ENCODE results near the gene CDC42BPG.
"Not testable (repeated sequence)": the region's sequence is repeated elsewhere in the genome, so short reads cannot be mapped to it uniquely, and the experiment has no call there.

Gene CDC42BPG

GRCh38 chr11:64835616-64836447, 8.6 kb downstream of the CDC42BPG start:
- DNase-seq (ENCODE audit: low read depth), result no peak

DNA sequence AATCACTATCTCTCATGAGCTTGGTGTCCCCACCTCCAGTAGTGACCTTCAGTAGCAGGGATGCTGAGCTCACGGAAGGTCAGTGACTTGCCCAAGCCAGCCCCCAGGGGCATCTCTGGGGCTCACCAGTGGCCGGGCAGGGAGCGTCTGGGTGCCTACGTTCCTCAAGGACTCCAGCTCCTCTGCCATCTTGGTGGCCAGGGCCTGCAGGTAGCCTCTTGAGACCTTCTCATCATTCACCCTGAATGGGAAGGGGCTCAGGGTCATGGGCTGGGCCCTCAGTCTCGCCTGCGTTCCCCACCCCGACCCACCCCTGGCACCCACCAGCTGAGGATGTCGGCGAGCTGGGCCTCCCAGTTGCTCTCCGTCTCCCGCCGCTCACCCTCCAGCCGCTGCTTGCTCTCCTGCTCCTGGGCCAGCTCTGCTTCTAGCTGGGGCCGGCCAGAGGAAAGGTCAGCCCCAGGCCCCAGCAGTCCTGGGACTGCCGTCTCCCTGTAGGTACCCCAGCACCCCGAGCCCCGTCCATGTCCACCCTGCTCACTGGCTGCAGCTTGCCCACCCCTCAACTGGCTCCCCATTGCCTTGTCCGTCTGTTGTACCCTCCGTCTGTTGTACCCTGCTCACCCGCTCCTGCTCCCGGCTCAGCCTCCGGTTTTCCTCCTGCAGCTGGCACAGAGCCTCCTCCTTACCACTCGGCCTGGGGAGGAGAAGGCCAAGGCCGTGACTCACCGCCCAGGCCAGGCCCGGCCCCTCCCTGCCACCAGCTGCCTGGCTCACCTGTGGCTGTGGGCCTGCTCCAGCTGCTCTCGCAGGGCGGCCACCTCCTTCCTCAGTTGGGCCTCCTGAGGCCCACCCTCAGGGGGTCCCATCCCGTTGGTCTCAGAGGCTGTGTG, 9.5 kb downstream of the CDC42BPG start:
- no peak for DNase-seq (ENCODE audit: low read depth)

- no peak for DNase-seq (ENCODE audit: low read depth)
Observed at GRCh38 chr11:64834031-64834722, 10.3 kb downstream of the CDC42BPG start.

DNA sequence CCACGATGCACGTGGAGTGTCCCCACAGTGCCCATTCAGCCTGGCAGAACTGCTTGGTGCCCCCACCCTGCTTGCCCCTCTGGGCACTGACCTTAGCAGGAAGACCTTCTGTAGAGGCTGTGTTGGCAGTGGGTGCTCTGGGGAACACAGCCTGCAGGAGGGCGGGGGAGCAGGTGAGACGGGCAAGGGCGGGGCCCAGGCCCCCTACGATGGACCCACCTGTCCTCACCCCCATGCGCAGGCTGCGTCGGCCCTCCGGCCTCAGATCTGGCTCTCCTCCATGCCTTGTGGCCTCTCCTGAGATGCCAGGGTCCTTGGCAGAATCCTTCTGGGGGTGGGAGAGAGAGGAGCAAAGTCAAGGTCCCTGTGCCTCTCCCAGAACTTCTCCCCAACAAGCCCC, 10.9 kb downstream of the CDC42BPG start:
- DNase-seq (ENCODE audit: low read depth), result no peak

DNA sequence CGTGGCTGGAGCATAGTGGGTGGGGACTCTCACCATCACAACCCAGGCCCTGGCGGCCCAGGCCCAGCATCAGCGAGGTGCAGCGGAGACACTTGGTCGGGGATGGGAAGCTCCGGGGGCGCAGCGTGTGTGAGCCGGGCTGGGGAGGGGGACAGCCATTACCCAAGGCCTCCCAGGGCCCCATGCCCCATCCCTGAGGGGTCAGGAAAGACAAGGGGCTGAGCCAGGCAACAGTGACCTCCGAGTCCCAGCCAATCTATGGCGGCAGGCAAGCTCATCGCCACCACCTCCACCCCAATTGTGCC, 11.3 kb downstream of the CDC42BPG start:
- DNase-seq (ENCODE audit: low read depth), result no peak

DNA sequence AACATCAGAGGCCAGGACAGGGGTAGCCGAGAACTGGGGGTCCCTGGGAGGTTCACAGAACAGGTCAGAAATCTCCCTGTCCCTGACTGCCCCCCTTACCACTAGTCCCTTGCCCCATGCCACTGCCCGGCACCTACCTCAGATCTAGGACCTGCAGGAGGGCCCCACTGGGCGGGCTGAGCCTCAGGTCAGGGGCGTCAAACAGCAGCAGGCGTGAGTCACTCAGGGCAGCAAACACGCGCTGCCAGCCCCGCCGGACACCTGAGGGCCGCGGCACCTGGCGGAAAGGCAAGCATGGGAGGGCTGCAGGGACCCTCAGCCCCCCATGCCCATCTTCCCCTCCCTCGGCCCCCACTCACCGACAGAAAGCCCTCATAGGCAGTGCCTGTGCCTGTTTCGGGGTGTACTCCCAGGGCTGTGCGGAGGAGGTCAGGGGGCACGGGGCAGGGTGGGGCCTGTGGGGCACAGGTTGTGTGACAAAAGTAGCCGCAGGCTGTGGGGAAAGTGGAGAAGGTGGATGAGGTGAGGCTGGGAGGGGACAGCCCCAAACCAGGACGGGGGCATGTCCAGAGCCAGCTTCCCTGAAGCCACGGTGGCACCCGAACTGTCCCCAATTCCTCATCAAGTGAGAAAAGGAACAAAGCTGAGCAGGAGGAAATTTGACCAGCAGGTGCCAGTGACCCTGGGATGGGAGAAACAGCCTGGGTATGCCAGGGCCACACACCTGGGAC, 11.8 kb downstream of the CDC42BPG start:
- no peak for DNase-seq (ENCODE audit: low read depth)

DNA sequence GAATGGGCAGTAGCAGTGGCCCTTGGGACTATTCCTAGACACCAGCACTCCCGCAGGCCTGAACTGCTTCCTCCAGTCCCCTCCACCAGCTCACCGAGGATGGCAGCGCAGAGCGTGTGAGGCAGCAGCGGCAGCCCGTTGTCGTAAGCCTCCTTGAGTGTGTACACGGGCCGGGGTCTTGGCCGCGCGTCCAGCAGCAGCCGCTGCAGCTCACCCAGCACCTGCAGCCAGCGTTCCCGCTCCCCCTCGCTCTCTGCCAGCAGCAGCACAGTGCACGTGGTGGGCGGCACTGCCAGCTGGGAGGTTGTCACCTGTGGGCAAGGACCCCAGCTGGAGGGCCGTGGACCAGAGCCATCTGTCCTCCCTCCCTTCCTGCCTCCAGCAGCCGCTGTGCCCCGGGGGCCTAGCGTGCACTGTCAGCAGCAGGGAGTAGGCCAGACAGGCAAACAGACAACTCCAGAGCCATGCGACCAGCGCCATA, 13.0 kb downstream of the CDC42BPG start:
- DNase-seq (ENCODE audit: low read depth), result no peak

DNA sequence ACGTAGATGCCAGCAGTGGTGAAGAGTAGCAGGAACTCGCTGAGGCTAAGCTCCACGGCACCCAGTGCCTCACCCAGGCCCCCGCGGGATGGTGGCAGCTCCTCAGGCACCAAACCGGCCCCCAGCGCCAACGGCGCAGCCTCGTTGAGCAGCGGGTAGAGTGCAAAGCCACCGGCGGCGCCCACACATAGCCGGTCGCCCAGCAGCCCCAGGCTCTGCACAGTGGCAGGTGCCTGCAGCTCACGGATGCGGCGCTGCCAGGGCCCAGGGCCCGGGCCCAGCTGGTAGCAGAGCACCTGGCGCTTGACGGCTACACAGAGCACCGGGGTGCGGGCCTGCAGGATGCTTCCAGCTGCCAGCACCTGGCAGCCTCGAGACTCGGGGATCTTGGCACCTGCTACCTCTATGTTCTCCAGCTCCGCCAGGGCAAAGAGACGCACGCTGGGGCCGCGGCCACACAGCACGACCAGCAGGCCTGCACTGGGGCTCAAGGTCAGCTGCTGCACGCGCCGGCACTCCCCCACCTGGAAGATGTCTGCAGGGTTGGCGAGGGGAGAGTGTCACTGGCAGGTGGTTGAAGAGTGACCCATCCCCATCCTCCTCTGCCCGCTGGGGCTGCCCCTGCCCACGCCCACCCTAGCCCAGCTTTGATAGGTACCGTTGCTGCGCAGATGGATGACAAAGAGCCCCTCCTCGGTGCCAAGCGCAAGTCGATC, 14.8 kb downstream of the CDC42BPG start:
- DNase-seq (ENCODE audit: low read depth), result no peak

DNA sequence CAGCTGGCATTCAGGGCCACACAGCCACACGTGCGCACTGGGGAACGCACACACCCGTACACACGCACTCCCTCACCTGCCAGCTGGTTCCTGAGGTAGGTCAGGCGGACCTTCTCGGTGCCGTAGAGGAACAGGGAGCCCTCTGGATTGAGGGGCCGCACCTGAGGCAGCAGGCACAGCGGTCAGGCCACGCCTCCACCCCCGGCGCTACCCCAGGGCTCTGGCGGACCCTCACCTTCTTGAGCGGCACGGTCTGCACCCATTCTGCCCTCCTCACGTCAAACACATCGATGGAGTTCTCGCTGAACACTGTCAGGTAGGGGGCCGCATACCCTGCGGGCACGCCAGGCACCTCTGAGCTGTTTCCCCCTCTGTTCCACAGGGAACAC, 17.0 kb downstream of the CDC42BPG start:
- no peak for DNase-seq (ENCODE audit: low read depth)

DNA sequence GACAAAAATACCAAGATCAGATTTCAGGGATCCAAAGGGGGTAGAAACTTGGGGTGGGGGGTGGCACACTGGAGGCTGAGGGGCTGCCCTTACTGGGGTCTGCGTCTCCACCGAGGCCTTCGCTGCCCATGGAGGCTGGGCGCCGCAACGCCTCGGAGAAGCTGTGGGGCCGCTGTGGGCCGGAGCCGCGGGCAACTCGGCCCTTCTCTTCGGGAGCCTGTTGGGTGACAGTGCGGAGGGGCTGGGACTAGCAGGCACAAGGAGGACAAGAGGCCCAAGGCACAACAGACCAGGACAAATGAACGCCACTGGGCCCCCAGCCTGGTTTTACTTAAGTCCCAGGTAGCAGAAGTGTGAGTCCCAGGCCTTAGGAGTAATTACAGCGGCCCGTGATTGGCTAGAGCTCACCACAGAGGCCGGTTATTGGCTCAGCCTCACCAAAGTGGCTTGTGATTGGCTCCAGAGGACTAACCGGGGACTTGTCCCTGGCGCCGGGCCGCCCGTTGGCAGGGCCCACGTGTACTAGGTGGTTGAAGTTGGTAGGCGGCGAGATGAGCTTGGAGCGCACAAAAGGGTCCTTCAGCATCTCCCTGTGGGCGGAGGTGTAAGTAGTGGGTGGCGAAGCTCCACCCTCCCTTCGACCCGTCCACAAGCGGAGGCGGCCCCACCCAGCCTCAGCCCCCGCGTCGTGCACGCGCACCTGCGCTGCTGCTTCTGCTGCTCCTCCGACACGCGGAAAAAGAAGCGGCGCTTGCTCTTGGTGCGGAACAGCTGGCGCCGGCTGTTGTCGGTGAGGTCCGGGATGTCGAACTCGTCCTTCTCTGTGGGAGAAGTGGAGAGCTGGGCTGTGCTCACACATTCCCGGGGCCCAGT, 17.6 kb downstream of the CDC42BPG start:
- DNase-seq (ENCODE audit: low read depth), result no peak

DNA sequence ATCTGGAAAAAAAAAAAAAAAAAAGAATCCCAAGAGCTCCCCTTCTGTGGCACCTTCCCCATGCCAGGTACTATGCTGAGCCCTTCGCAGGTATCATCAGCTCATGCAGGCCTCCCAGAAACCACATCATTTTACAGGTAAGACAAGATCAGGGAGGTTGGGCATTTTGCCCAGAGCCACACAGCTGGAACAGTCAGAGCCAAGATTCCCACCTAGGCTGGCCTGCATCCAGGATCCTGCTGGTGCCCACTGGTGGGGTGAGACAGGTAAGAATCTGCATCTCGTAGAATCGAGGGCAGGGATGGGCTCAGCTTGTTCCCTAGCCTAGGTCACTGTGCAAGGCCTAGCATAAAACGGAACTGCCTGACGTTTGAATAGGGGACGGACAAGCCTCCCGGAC, 18.4 kb downstream of the CDC42BPG start:
- no peak for DNase-seq (ENCODE audit: low read depth)

- no peak for DNase-seq (ENCODE audit: low read depth)
Observed at GRCh38 chr11:64823568-64824119, 20.8 kb downstream of the CDC42BPG start.

GRCh38 chr11:64817476-64817875, 27.0 kb downstream of the CDC42BPG start:
- DNase-seq (ENCODE audit: low read depth), result no peak

GRCh38 chr11:64815433-64815832, 29.0 kb downstream of the CDC42BPG start:
- DNase-seq (ENCODE audit: low read depth), result not testable (repeated sequence)

- DNase-seq (ENCODE audit: low read depth), result no peak
Observed at GRCh38 chr11:64814712-64815187, 29.7 kb downstream of the CDC42BPG start.

DNA sequence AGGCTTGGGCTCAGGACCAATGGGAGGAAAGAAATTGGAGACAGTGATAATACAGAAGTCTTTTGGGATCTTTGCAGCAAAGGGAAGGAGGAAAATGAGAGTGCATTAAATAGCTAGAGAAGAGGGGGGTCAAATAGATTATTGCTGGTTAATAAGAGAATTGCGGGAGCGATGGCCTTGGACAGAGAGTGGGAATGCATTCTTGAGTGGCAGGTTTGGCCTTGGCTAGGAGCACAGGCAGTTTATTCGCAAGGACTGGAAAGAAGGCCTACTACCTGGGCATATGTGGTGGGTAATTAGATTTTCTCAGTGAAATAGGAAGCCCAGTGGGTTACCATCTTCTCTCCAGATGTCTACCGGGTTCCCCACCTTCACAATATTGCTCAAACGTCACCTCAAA, 30.6 kb downstream of the CDC42BPG start:
- DNase-seq (ENCODE audit: low read depth), result no peak

GRCh38 chr11:64810891-64811272, 33.6 kb downstream of the CDC42BPG start:
- peak; percentile 16 for DNase-seq (ENCODE audit: low read depth)

- DNase-seq (ENCODE audit: low read depth), result peak; percentile 76
Observed at GRCh38 chr11:64810271-64810890, 34.1 kb downstream of the CDC42BPG start, which contains the start of gene MEN1. Gene MEN1, minus strand, starts transcription at chr11:64810551. Its CDS starts 442 bp downstream, at chr11:64810109.

- DNase-seq (ENCODE audit: low read depth), result no peak
Observed at GRCh38 chr11:64809781-64810241, 34.6 kb downstream of the CDC42BPG start.

All from activated T-cell treated with anti-CD3 and anti-CD28 coated beads for 24 hours (primary cell).